Measurements from ENCODE around the gene SLC6A13. TPM values are rescaled to one million over a fixed set of nuclear protein-coding genes. Genes with fewer than 3 reads are reported as not detected.

The SLC6A13 gene
- total and polyA plus RNA-seq, 2 of the 8 experiments (the other 6 are each of a cell fraction or from before 2014, with no cell fraction given) = 0.03 TPM; not detected in 1

GRCh38 chr12:278046-278445 is 15.4 kb upstream of the SLC6A13 start:
- Histone ChIP-seq H3K4me2 (ENCODE audit: insufficient read depth in 1 of 2, low read depth in 2 of 2, low read length in 2 of 2) (no peak overlapping the region), H2BK120ac (replicated peaks; ENCODE audit: low read depth, low read length) (no peak overlapping the region), H3K79me2 (ENCODE audit: control insufficient read depth in 1 of 2, insufficient read depth in 2 of 2, low read length in 2 of 2) (no peaks in the 10 kb centered on the region), H2AK5ac (ENCODE audit: low read depth, low read length) (no peak overlapping the region), H3K23ac (ENCODE audit: insufficient read length) (no peak overlapping the region), H3K4ac (replicated peaks; ENCODE audit: insufficient read length, low read depth, low read length) (no peak overlapping the region), H4K91ac (replicated peaks; ENCODE audit: insufficient read length, low read length) (no peak overlapping the region), H3K27ac (ENCODE audit: low read depth, low read length) (no peak overlapping the region), H3K9me3 (ENCODE audit: insufficient read depth in 2 of 2, low read depth in 1 of 2, low read length in 1 of 2) (no peaks in the 10 kb centered on the region), H3K4me1 (replicated peaks in 1 of 4; ENCODE audit: control insufficient read depth in 3 of 4, insufficient read depth in 4 of 4, low read length in 3 of 4) (no peaks in the 10 kb centered on the region), H4K8ac (ENCODE audit: extremely low read depth, insufficient read depth, low read length) (no peak overlapping the region), H2BK5ac (ENCODE audit: low read depth, low read length) (no peak overlapping the region), H3K27me3 (replicated peaks in 1 of 4; ENCODE audit: control insufficient read depth in 3 of 4, extremely low read depth in 1 of 4, insufficient read depth in 3 of 4, low read length in 3 of 4) (no peaks in the 10 kb centered on the region), H2AFZ (ENCODE audit: low read length) (no peak overlapping the region), H3K4me3 (ENCODE audit: extremely low read depth in 1 of 4, insufficient read depth in 2 of 4, low read depth in 3 of 4, low read length in 4 of 4) (no peak overlapping the region), H4K5ac (ENCODE audit: insufficient read length, low read depth, low read length) (no peak overlapping the region), H3K56ac (replicated peaks; ENCODE audit: insufficient read length, low read depth, low read length) (no peak overlapping the region), H3K36me3 (ENCODE audit: control insufficient read depth in 2 of 4, insufficient read depth in 4 of 4, low read length in 3 of 4) (no peaks in the 10 kb centered on the region), H3K23me2 (ENCODE audit: low read depth, low read length) (no peaks in the 10 kb centered on the region), H3K18ac (ENCODE audit: extremely low read depth, low read length) (no peak overlapping the region), H3K14ac (ENCODE audit: insufficient read length) (no peak overlapping the region), H2BK20ac (ENCODE audit: low read length) (no peak overlapping the region), H2BK12ac (ENCODE audit: low read depth, low read length) (no peak overlapping the region), H3K79me1 (ENCODE audit: low read depth, low read length) (no peaks in the 10 kb centered on the region), H4K20me1 (replicated peaks in 1 of 2; ENCODE audit: control insufficient read depth in 1 of 2, insufficient read depth in 2 of 2, low read length in 2 of 2) (no peaks in the 10 kb centered on the region), H2BK15ac (ENCODE audit: low read length) (no peak overlapping the region), H3K9ac (replicated peaks in 1 of 4; ENCODE audit: extremely low read depth in 1 of 4, low read depth in 3 of 4, low read length in 3 of 4) (no peak overlapping the region)
- ChIA-PET POLR2A (ENCODE audit: partially characterized antibody) (no interaction called here), CTCF (ENCODE audit: partially characterized antibody) (interaction anchor here (2.3 kb wide), 1 partner anchor 15 kb away, joined by 7 read pairs; the partner anchor contains the start of gene SLC6A13)
- DNase-seq (ENCODE audit: low read depth in 1 of 2, low spot score in 2 of 2) = no peak
- 88% methylated on average over 5 of the region's 5 CpGs; no CpG with 5 or more reads in 1 of the 2 experiments for WGBS, 2 experiments (ENCODE audit: extremely low coverage in 1 of 2, insufficient coverage in 1 of 2, insufficient read length in 1 of 2, insufficient replicate concordance in 2 of 2, low coverage in 1 of 2, low lambda C conversion rate in 2 of 2, missing lambda C conversion rate in 1 of 2)
- TF ChIP-seq ATF3 (IDR thresholded peaks at IDR 0.05; ENCODE audit: insufficient read depth, low read depth, low read length) (no peak), SAP30 (IDR thresholded peaks at IDR 0.05; ENCODE audit: insufficient read depth, insufficient replicate concordance, low read length) (no peak), YY1 (IDR thresholded peaks at IDR 0.05; ENCODE audit: low read depth, low read length) (no peak), E2F6 (IDR thresholded peaks at IDR 0.05) (no peak), KDM1A (IDR thresholded peaks at IDR 0.05; ENCODE audit: borderline replicate concordance, low read length) (no peak), POU5F1 (IDR thresholded peaks at IDR 0.05; ENCODE audit: low read depth, low read length) (no peak), CEBPB (IDR thresholded peaks at IDR 0.05; ENCODE audit: low read depth, low read length) (no peak), EGR1 (IDR thresholded peaks at IDR 0.05; ENCODE audit: borderline replicate concordance, low read depth, low read length) (no peak)
- FAIRE-seq = no peak
